Measurements from ENCODE around the gene MAN1C1. TPM values are rescaled to one million over a fixed set of nuclear protein-coding genes. Genes with fewer than 3 reads are reported as not detected.
A peak's percentile ranks its signal among the peaks of the same experiment; 100 is the strongest.

The MAN1C1 gene
- total RNA-seq, 4 donors from 2014 or later: 28.1 to 60.4 (median 32.7) TPM

- peaks cover 36 to 60% of the 10 kb centered on the region in 2 donors for H3K4me1 ChIP-seq
- 82 to 87% methylated on average over 6 of the region's 6 CpGs for WGBS, 2 donors
- no peak for DNase-seq
- intact Hi-C loops (cut with DNase I): no loop called here
- no peaks in the 10 kb centered on the region for H3K36me3 ChIP-seq
- H3K9me3 ChIP-seq: no peaks in the 10 kb centered on the region
- no peak overlapping the region for H3K4me3 ChIP-seq (replicated peaks in 1 of 3)
- TF ChIP-seq POLR2A (IDR thresholded peaks at IDR 0.05) (no peak), CTCF (IDR thresholded peaks at IDR 0.05) (no peak)
- H3K27ac ChIP-seq: peak overlapping the region in 2 of 3 donors; percentile 67 to 69
- H3K27me3 ChIP-seq: no peaks in the 10 kb centered on the region
Measured at GRCh38 chr1:25707280-25708016, 90.9 kb downstream of the MAN1C1 start.

- no peaks in the 10 kb centered on the region for H3K36me3 ChIP-seq
- H3K9me3 ChIP-seq: no peaks in the 10 kb centered on the region
- H3K27me3 ChIP-seq: no peaks in the 10 kb centered on the region
- WGBS, 2 donors: 91 to 96% methylated on average over 7 of the region's 7 CpGs
- H3K4me3 ChIP-seq (replicated peaks in 1 of 3): no peak overlapping the region
- H3K27ac ChIP-seq: peak overlapping the region in 1 of 3 donors; percentile 64
- H3K4me1 ChIP-seq: peaks cover 51 to 68% of the 10 kb centered on the region in 2 donors
- intact Hi-C loops (cut with DNase I): no loop called here
- no peak for TF ChIP-seq POLR2A (IDR thresholded peaks at IDR 0.05)
- TF ChIP-seq CTCF (IDR thresholded peaks at IDR 0.05): no peak
- no peak for DNase-seq
Measured at GRCh38 chr1:25710583-25711347, 94.2 kb downstream of the MAN1C1 start.

- no peak for TF ChIP-seq CTCF (IDR thresholded peaks at IDR 0.05)
- intact Hi-C loops (cut with DNase I): no loop called here
- Histone ChIP-seq H3K4me1 (peaks cover 45 to 65% of the 10 kb centered on the region in 2 donors), H3K27me3 (no peaks in the 10 kb centered on the region), H3K9me3 (no peaks in the 10 kb centered on the region), H3K4me3 (replicated peaks in 1 of 3) (no peak overlapping the region), H3K36me3 (no peaks in the 10 kb centered on the region), H3K27ac (peak overlapping the region in 1 of 3 donors; percentile 64)
- 75 to 84% methylated on average over 16 of the region's 16 CpGs for WGBS, 2 donors
- no peak for DNase-seq
Measured at GRCh38 chr1:25711555-25712298, 95.1 kb downstream of the MAN1C1 start.

- WGBS, 2 donors: 96 to 99% methylated on average over 8 of the region's 8 CpGs
- Histone ChIP-seq H3K4me3 (replicated peaks in 1 of 3) (no peak overlapping the region), H3K4me1 (peaks cover 40 to 59% of the 10 kb centered on the region in 2 donors), H3K27ac (peak overlapping the region in 1 of 3 donors; percentile 64), H3K36me3 (no peaks in the 10 kb centered on the region), H3K27me3 (no peaks in the 10 kb centered on the region), H3K9me3 (no peaks in the 10 kb centered on the region)
- DNase-seq: no peak
- intact Hi-C loops (cut with DNase I): no loop called here
- TF ChIP-seq CTCF (IDR thresholded peaks at IDR 0.05) (no peak), POLR2A (IDR thresholded peaks at IDR 0.05) (no peak)
Measured at GRCh38 chr1:25712299-25712970, 95.8 kb downstream of the MAN1C1 start.
